Hindlimb muscle (tissue), 1 donor: ENCODE data around the gene NXF2B. TPM values are rescaled to one million over a fixed set of nuclear protein-coding genes. Genes with fewer than 3 reads are reported as not detected.
"Not testable (repeated sequence)": the region's sequence is repeated elsewhere in the genome, so short reads cannot be mapped to it uniquely, and the experiment has no call there.

Experiments used
- DNase-seq: peaks from one replicate; pipeline ENCODE4 v3.0.0-alpha.2; 2013
- polyA plus RNA-seq: library from polyadenylated mRNA; unstranded; fragments of 120-200 nt; gene quantifications from one replicate; pipeline ENCODE4 v1.2.1, GENCODE V29; 2013; ENCODE audit not compliant: insufficient read length

Gene NXF2B
- polyA plus RNA-seq, result not detected

- not testable (repeated sequence) for DNase-seq
These were observed at the start of gene NXF2B for GRCh38 chrX:102439908-102440307. Gene NXF2B, minus strand, starts transcription at chrX:102440008. Its CDS starts 59,972 bp downstream, at chrX:102380036.

- DNase-seq, result not testable (repeated sequence)
These were observed 39.0 kb upstream of the NXF2B start for GRCh38 chrX:102478765-102479164.

GRCh38 chrX:102471762-102472220 lies 32.0 kb upstream of the NXF2B start, which contains the start of gene TCP11X2:
Gene TCP11X2, minus strand, starts transcription at chrX:102471812.
- DNase-seq, result not testable (repeated sequence)

- not testable (repeated sequence) for DNase-seq
These were observed 30.4 kb upstream of the NXF2B start for GRCh38 chrX:102470215-102470614.

- not testable (repeated sequence) for DNase-seq
These were observed 18.8 kb upstream of the NXF2B start for GRCh38 chrX:102458615-102459014.

- not testable (repeated sequence) for DNase-seq
These were observed 25.3 kb downstream of the NXF2B start for GRCh38 chrX:102414493-102414892.

- DNase-seq, result peak; percentile 32
These were observed 93.9 kb downstream of the NXF2B start for GRCh38 chrX:102345916-102346315.

GRCh38 chrX:102341867-102342266 lies 97.9 kb downstream of the NXF2B start:
- DNase-seq, result no peak

- no peak for DNase-seq
These were observed 100.2 kb downstream of the NXF2B start for GRCh38 chrX:102339312-102340298.

GRCh38 chrX:102338162-102338561 lies 101.6 kb downstream of the NXF2B start:
- no peak for DNase-seq

Other genes with a start within 250 kb of the NXF2B start
- not detected for gene TCP11X1, start 224.7 kb downstream of the NXF2B start, polyA plus RNA-seq
- gene NXF2, start 192.8 kb downstream of the NXF2B start, polyA plus RNA-seq, result not detected
- gene TCP11X2, start 31.8 kb upstream of the NXF2B start, polyA plus RNA-seq, result not detected
- 9.6 TPM for gene TMSB15A, start 76.7 kb upstream of the NXF2B start, polyA plus RNA-seq
- 8.2 TPM for gene ARMCX5, start 159.5 kb upstream of the NXF2B start, polyA plus RNA-seq
- gene GPRASP1, start 211.5 kb upstream of the NXF2B start, polyA plus RNA-seq, result 9.8 TPM